Fibroblast of lung (primary cell): ENCODE data around the gene MAEA. TPM values are rescaled to one million over a fixed set of nuclear protein-coding genes. Genes with fewer than 3 reads are reported as not detected.

Experiments
- DNase-seq, 2 donors: peaks; one replicate each; pipeline versions ENCODE4 v3.0.0 to v3.0.0-alpha.2; 2010; ENCODE audit warnings: low read depth in 2 of 2
- H2AFZ ChIP-seq: 2 replicates; pipeline ENCODE4 v1.5.1; 2012; ENCODE audit warnings: low read length, control low read depth, inconsistent platforms
- H3K27ac ChIP-seq: 2 replicates; pipeline ENCODE4 v1.5.1; 2011; ENCODE audit warnings: low read length, control low read depth; ENCODE audit not compliant: insufficient read depth
- H3K27me3 ChIP-seq: 2 replicates; pipeline ENCODE4 v1.5.1; 2011; ENCODE audit warnings: mild to moderate bottlenecking, low read length; ENCODE audit not compliant: control insufficient read depth, insufficient read depth
- H3K36me3 ChIP-seq: 2 replicates; pipeline ENCODE4 v1.5.1; 2011; ENCODE audit warnings: low read length; ENCODE audit not compliant: control insufficient read depth, insufficient read depth
- H3K4me1 ChIP-seq: 2 replicates; pipeline ENCODE4 v1.5.1; 2011; ENCODE audit warnings: low read length; ENCODE audit not compliant: control insufficient read depth, insufficient read depth; ENCODE audit errors: extremely low read depth
- H3K4me2 ChIP-seq: 2 replicates; pipeline ENCODE4 v1.5.1; 2011; ENCODE audit warnings: low read length, control low read depth; ENCODE audit not compliant: insufficient read depth; ENCODE audit errors: extremely low read depth
- H3K4me3 ChIP-seq, 4 experiments: fragments of 200-600 bp in 1 of 4; sonication (generic) in 1 of 4; replicated peaks in 1 of 4; 2 replicates each; pipeline ENCODE4 v1.5.1; 2011 to 2016; ENCODE audit warnings: low read length in 4 of 4, low read depth in 3 of 4, mild to moderate bottlenecking in 3 of 4, control low read depth in 2 of 4, inconsistent platforms in 1 of 4, mixed read lengths in 1 of 4; ENCODE audit not compliant: insufficient read depth in 1 of 4; ENCODE audit errors: control extremely low read depth in 1 of 4
- H3K79me2 ChIP-seq: 2 replicates; pipeline ENCODE4 v1.5.1; 2012; ENCODE audit warnings: mild to moderate bottlenecking, low read length, inconsistent platforms; ENCODE audit not compliant: control insufficient read depth, insufficient read depth
- H3K9ac ChIP-seq: 2 replicates; pipeline ENCODE4 v1.5.1; 2011; ENCODE audit warnings: mild to moderate bottlenecking, low read length, control low read depth; ENCODE audit not compliant: insufficient read depth
- H3K9me3 ChIP-seq: 2 replicates; pipeline ENCODE4 v1.5.1; 2012; ENCODE audit warnings: low read depth, low read length; ENCODE audit not compliant: control insufficient read depth, insufficient read depth
- H4K20me1 ChIP-seq: 2 replicates; pipeline ENCODE4 v1.5.1; 2011; ENCODE audit warnings: low read length; ENCODE audit not compliant: control insufficient read depth, insufficient read depth; ENCODE audit errors: extremely low read depth
- CTCF ChIP-seq, 2 donors: IDR thresholded peaks in 1 of 2; conservative IDR thresholded peaks in 1 of 2; 1 replicate in 1 of 2; 2 replicates in 1 of 2; pipeline ENCODE4 v1.5.1; 2011 to 2012; ENCODE audit warnings: low read length in 2 of 2, control low read depth in 1 of 2, inconsistent platforms in 1 of 2, low read depth in 1 of 2, mild to moderate bottlenecking in 1 of 2
- EZH2 ChIP-seq: IDR thresholded peaks from 2 replicates; pipeline ENCODE4 v1.5.1; 2012; ENCODE audit warnings: low read length, control low read depth, mild to moderate bottlenecking; ENCODE audit errors: missing control alignments
- polyA plus RNA-seq, 2 donors: library from polyadenylated mRNA; depleted of rRNA in 1 of 2; stranded (reverse) in 1 of 2; unstranded in 1 of 2; fragments of >200 nt; gene quantifications; 2 replicates each; pipeline ENCODE4 v1.2.1, GENCODE V29; 2011 to 2012; ENCODE audit warnings: missing spikeins in 1 of 2
- total RNA-seq: library from RNA; depleted of rRNA; stranded (reverse); fragments of >200 nt; gene quantifications from 2 replicates; pipeline ENCODE4 v1.2.1, GENCODE V29; 2014

The MAEA gene
- total and polyA plus RNA-seq, 2 donors (not counting 1 experiment from before 2014, with no cell fraction given), result 44.3 to 53.8 TPM

GRCh38 chr4:1364748-1365147 lies 75.1 kb downstream of the MAEA start:
- Histone ChIP-seq H3K4me3 (no peak overlapping the region), H3K79me2 (no peaks in the 10 kb centered on the region), H3K36me3 (peaks cover 5% of the 10 kb centered on the region), H2AFZ (no peak overlapping the region), H4K20me1 (no peaks in the 10 kb centered on the region), H3K27me3 (no peaks in the 10 kb centered on the region), H3K9ac (no peak overlapping the region), H3K4me1 (no peaks in the 10 kb centered on the region), H3K4me2 (no peak overlapping the region), H3K9me3 (no peaks in the 10 kb centered on the region), H3K27ac (no peak overlapping the region)
- no peak for DNase-seq
- TF ChIP-seq EZH2 (no peak), CTCF (conservative IDR thresholded peaks at IDR 0.05 in 1 of 2, IDR thresholded peaks at IDR 0.05 in 1 of 2; ENCODE audit: low read depth in 1 of 2, low read length in 2 of 2) (no peak)

- Histone ChIP-seq H3K36me3 (peaks cover 5% of the 10 kb centered on the region), H4K20me1 (no peaks in the 10 kb centered on the region), H3K79me2 (no peaks in the 10 kb centered on the region), H2AFZ (no peak overlapping the region), H3K9me3 (no peaks in the 10 kb centered on the region), H3K27me3 (no peaks in the 10 kb centered on the region), H3K4me1 (no peaks in the 10 kb centered on the region), H3K9ac (no peak overlapping the region), H3K4me2 (no peak overlapping the region), H3K4me3 (no peak overlapping the region), H3K27ac (no peak overlapping the region)
- no peak for TF ChIP-seq CTCF (conservative IDR thresholded peaks at IDR 0.05 in 1 of 2, IDR thresholded peaks at IDR 0.05 in 1 of 2; ENCODE audit: low read depth in 1 of 2, low read length in 2 of 2)
- no peak for TF ChIP-seq EZH2
- no peak for DNase-seq
Measured at GRCh38 chr4:1365271-1366178, 75.8 kb downstream of the MAEA start.

GRCh38 chr4:1366371-1367229 lies 76.9 kb downstream of the MAEA start:
- Histone ChIP-seq H3K4me2 (no peak overlapping the region), H4K20me1 (no peaks in the 10 kb centered on the region), H3K36me3 (peaks cover 5% of the 10 kb centered on the region), H2AFZ (no peak overlapping the region), H3K27me3 (no peaks in the 10 kb centered on the region), H3K4me1 (no peaks in the 10 kb centered on the region), H3K9me3 (no peaks in the 10 kb centered on the region), H3K9ac (no peak overlapping the region), H3K79me2 (no peaks in the 10 kb centered on the region), H3K27ac (no peak overlapping the region), H3K4me3 (no peak overlapping the region)
- no peak for DNase-seq
- no peak for TF ChIP-seq CTCF (conservative IDR thresholded peaks at IDR 0.05 in 1 of 2, IDR thresholded peaks at IDR 0.05 in 1 of 2; ENCODE audit: low read depth in 1 of 2, low read length in 2 of 2)
- TF ChIP-seq EZH2, result no peak
